HepG2 (cell line): ENCODE data around the gene EVI2B. TPM values are rescaled to one million over a fixed set of nuclear protein-coding genes. Genes with fewer than 3 reads are reported as not detected.

Experiments used
- ATAC-seq: fragments of 200-7000 bp; cut with Tn5 transposase; 3 replicates; pipeline ENCODE4 v1.9.1; 2020; ENCODE audit warnings: mild to moderate bottlenecking, moderate library complexity
- BruUV-seq: library from RNA; stranded (reverse); fragments of 400-500 nt; replicated peaks from 2 replicates; lab custom pipeline; 2021; lab: Mats Ljungman, UMichigan
- CTCF ChIA-PET: fragments of 300-600 bp; formaldehyde crosslinking; extraction: SDS; loops from one replicate; lab custom pipeline; 2021; ENCODE audit warnings: low total read pairs, inconsistent platforms, low intra/inter-chr PET ratio; lab: Yijun Ruan, JAX
- POLR2A ChIA-PET: fragments of 350-600 bp; sonication (Branson Sonifier 250); formaldehyde crosslinking; loops from one replicate; lab custom pipeline; 2020; ENCODE audit warnings: antibody characterized with exemption, inconsistent platforms; lab: Yijun Ruan, JAX
- DNase-seq: peaks from one replicate; pipeline ENCODE4 v3.0.0-alpha.2; 2015; ENCODE audit warnings: low spot score
- FAIRE-seq: peaks from 3 replicates; lab custom pipeline; 2011; peaks lifted over from hg19 to GRCh38; lab: Jason Lieb, UNC
- H2AFZ ChIP-seq: one replicate; pipeline ENCODE4 v1.6.1; 2011; ENCODE audit warnings: low read length, inconsistent platforms
- H3K27ac ChIP-seq: fragments of 300-600 bp; 3 replicates; pipeline ENCODE4 v1.8.0; 2011; ENCODE audit warnings: mixed run types, mild to moderate bottlenecking, mixed read lengths, low read length, inconsistent platforms; ENCODE audit not compliant: insufficient read depth; ENCODE audit errors: extremely low read length
- H3K27me3 ChIP-seq, 2 experiments: fragments of 200-600 bp in 1 of 2; 2 replicates in 1 of 2; 3 replicates in 1 of 2; pipeline versions ENCODE4 v1.6.0 to v1.8.0; 2011; ENCODE audit warnings: low read length in 2 of 2, mild to moderate bottlenecking in 2 of 2, moderate library complexity in 2 of 2, inconsistent platforms in 1 of 2; ENCODE audit not compliant: insufficient read depth in 2 of 2, control insufficient read depth in 1 of 2
- H3K36me3 ChIP-seq, 2 experiments: fragments of 200-600 bp in 1 of 2; replicated peaks in 1 of 2; 2 replicates in 1 of 2; 3 replicates in 1 of 2; pipeline versions ENCODE4 v1.5.1 to v1.8.0; 2011; ENCODE audit warnings: low read length in 2 of 2, inconsistent platforms in 1 of 2; ENCODE audit not compliant: insufficient read depth in 2 of 2, control insufficient read depth in 1 of 2
- H3K4me1 ChIP-seq: 2 replicates; pipeline ENCODE4 v1.5.1; 2012; ENCODE audit warnings: low read length, inconsistent platforms; ENCODE audit not compliant: insufficient read depth
- H3K4me2 ChIP-seq: 2 replicates; pipeline ENCODE4 v1.6.0; 2011; ENCODE audit warnings: low read depth, low read length, inconsistent platforms
- H3K4me3 ChIP-seq, 3 experiments: fragments of 200-600 bp in 1 of 3; sonication (generic), shearing (Covaris generic) in 1 of 3; replicated peaks in 1 of 3; 2 replicates each; pipeline ENCODE4 v1.5.1; 2011 to 2016; ENCODE audit warnings: low read length in 3 of 3, inconsistent platforms in 2 of 3, low read depth in 2 of 3, mild to moderate bottlenecking in 2 of 3, control low read depth in 1 of 3, mixed read lengths in 1 of 3; ENCODE audit not compliant: insufficient read depth in 1 of 3
- H3K79me2 ChIP-seq: one replicate; pipeline ENCODE4 v1.6.1; 2011; ENCODE audit warnings: low read length, inconsistent platforms; ENCODE audit not compliant: insufficient read depth
- H3K9ac ChIP-seq: 2 replicates; pipeline ENCODE4 v1.6.0; 2011; ENCODE audit warnings: mild to moderate bottlenecking, low read depth, low read length, inconsistent platforms; ENCODE audit not compliant: insufficient read depth
- H3K9me3 ChIP-seq: 2 replicates; pipeline ENCODE4 v1.5.1; 2012; ENCODE audit warnings: mild to moderate bottlenecking, low read length
- H4K20me1 ChIP-seq: 2 replicates; pipeline ENCODE4 v1.6.0; 2011; ENCODE audit warnings: inconsistent platforms, mild to moderate bottlenecking, low read length, moderate library complexity; ENCODE audit not compliant: insufficient read depth
- BCL6 ChIP-seq: IDR thresholded peaks from 2 replicates; pipeline ENCODE4 v1.6.1; 2016; ENCODE audit warnings: missing genetic modification reagents, missing compliant biosample characterization
- CHCHD3 ChIP-seq: sonication (generic); formaldehyde crosslinking; IDR thresholded peaks from 2 replicates; pipeline ENCODE4 v1.8.0; 2022; ENCODE audit warnings: mild to moderate bottlenecking, missing genetic modification reagents, moderate library complexity
- JUNB ChIP-seq: sonication (generic); formaldehyde crosslinking; IDR thresholded peaks from 2 replicates; pipeline ENCODE4 v1.8.0; 2022; ENCODE audit warnings: missing genetic modification reagents, mild to moderate bottlenecking, borderline replicate concordance
- KDM1A ChIP-seq: IDR thresholded peaks from 2 replicates; pipeline ENCODE4 v1.6.1; 2016; ENCODE audit warnings: missing compliant biosample characterization
- NKX3-1 ChIP-seq: sonication (generic); formaldehyde crosslinking; IDR thresholded peaks from 2 replicates; pipeline ENCODE4 v1.5.0; 2020; ENCODE audit warnings: missing genetic modification reagents
- PAX8 ChIP-seq: sonication (generic); formaldehyde crosslinking; IDR thresholded peaks from 2 replicates; pipeline ENCODE4 v1.8.0; 2022; ENCODE audit warnings: mild to moderate bottlenecking, missing genetic modification reagents, borderline replicate concordance
- SAP130 ChIP-seq: IDR thresholded peaks from 2 replicates; pipeline ENCODE4 v1.6.1; 2016; ENCODE audit warnings: low read depth
- TCF7 ChIP-seq: sonication (generic); IDR thresholded peaks from 2 replicates; pipeline ENCODE4 v1.6.1; 2016; ENCODE audit warnings: antibody characterized with exemption, low read depth
- ZBTB39 ChIP-seq: sonication (generic); formaldehyde crosslinking; IDR thresholded peaks from 2 replicates; pipeline ENCODE4 v1.5.0; 2020; ENCODE audit warnings: missing genetic modification reagents
- ZFYVE20 ChIP-seq: sonication (generic); formaldehyde crosslinking; IDR thresholded peaks from 2 replicates; pipeline ENCODE4 v1.8.0; 2023; ENCODE audit warnings: low read depth, mild to moderate bottlenecking, moderate library complexity, missing genetic modification reagents, borderline replicate concordance
- ZNF318 ChIP-seq: sonication (generic); formaldehyde crosslinking; IDR thresholded peaks from 2 replicates; pipeline ENCODE4 v1.4.0; 2020; ENCODE audit warnings: mild to moderate bottlenecking, missing genetic modification reagents
- ZNF652 ChIP-seq: IDR thresholded peaks from 2 replicates; pipeline ENCODE4 v1.6.1; 2016; ENCODE audit warnings: low read depth, borderline replicate concordance
- ZNF709 ChIP-seq: sonication (generic); formaldehyde crosslinking; IDR thresholded peaks from 2 replicates; pipeline ENCODE4 v1.5.0; 2020; ENCODE audit warnings: mild to moderate bottlenecking, missing genetic modification reagents
- ZNF83 ChIP-seq: sonication (generic); formaldehyde crosslinking; IDR thresholded peaks from 2 replicates; pipeline ENCODE4 v1.4.0; 2020; ENCODE audit warnings: missing genetic modification reagents, mild to moderate bottlenecking, borderline replicate concordance
- ZSCAN25 ChIP-seq: sonication (generic); formaldehyde crosslinking; IDR thresholded peaks from 2 replicates; pipeline ENCODE4 v1.8.0; 2022; ENCODE audit warnings: mild to moderate bottlenecking, missing genetic modification reagents
- WGBS: methylation state at CpG from one replicate; pipeline ENCODE4 v1.1.6; 2017; ENCODE audit warnings: low lambda C conversion rate; 5-methylcytosine and 5-hydroxymethylcytosine counted together
- in situ Hi-C: cut with HindIII; loops from 2 replicates; pipeline ENCODE4 v1.10.0; 2017; ENCODE audit warnings: low pct_unique_long_range_greater_than_20kb; ENCODE audit not compliant: extremely low pct_ligation_motif_present
- intact Hi-C: fragments of 100-400 bp; cut with micrococcal nuclease; formaldehyde crosslinking; loops from one replicate; pipeline ENCODE4 v1.10.0; 2022; ENCODE audit not compliant: unreplicated experiment
- polyA plus RNA-seq, 8 experiments: library from polyadenylated mRNA; depleted of rRNA in 3 of 8; stranded (reverse) in 7 of 8; unstranded in 1 of 8; fragments of >200 nt; fragmentation: Illumina TruSeq in 4 of 8; extraction: Trizol in 4 of 8; gene quantifications; 2 replicates each; pipeline versions ENCODE4 v1.2.1 to v1.2.3, GENCODE V29; 2011 to 2016; ENCODE audit warnings: low read depth in 4 of 8, missing spikeins in 1 of 8, mixed read lengths in 1 of 8; ENCODE audit not compliant: insufficient read depth in 1 of 8
- total RNA-seq, 5 experiments: library from RNA; depleted of rRNA; stranded (reverse); fragments of >200 nt; fragmentation: Illumina TruSeq; extraction: Trizol; gene quantifications; 2 replicates each; pipeline ENCODE4 v1.2.3, GENCODE V29; 2016; ENCODE audit warnings: low read depth in 1 of 5

EVI2B gene
- total and polyA plus RNA-seq, 2 of the 13 experiments (the other 11 are each of a cell fraction or from before 2014, with no cell fraction given): not detected

DNA sequence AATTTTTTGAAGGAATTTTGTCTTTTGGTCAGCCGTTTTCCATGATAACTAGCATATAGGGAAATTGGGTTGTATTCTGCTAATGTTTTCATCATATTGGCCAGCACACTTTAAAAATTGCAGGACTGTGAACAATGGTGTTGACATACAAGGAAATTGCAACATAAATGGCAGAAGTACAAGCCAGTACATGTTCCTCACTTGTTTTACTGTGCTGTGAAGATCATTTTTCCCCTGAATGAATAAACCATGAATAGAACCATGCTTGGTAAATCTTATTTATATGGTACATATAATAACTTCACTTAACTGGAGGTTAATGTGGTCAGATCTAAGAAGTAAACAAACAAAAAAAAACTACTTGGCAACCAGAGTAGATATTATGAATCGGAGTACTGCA lies 39.6 kb downstream of the EVI2B start (continued):
- TF ChIP-seq ZNF318 (CRISPR knock-in tag) (no peak), PAX8 (CRISPR knock-in tag) (no peak), ZNF83 (CRISPR knock-in tag) (no peak), TCF7 (no peak)

GRCh38 chr17:31273516-31273915 lies 40.3 kb downstream of the EVI2B start:
- Histone ChIP-seq H3K9ac (no peak overlapping the region), H3K9me3 (no peaks in the 10 kb centered on the region), H3K4me3 (no peak overlapping the region), H3K27me3 (no peaks in the 10 kb centered on the region), H4K20me1 (no peaks in the 10 kb centered on the region), H3K4me1 (peaks cover 27% of the 10 kb centered on the region), H3K79me2 (no peaks in the 10 kb centered on the region), H3K4me2 (no peak overlapping the region), H2AFZ (no peak overlapping the region), H3K36me3 (peaks cover 2 to 32% of the 10 kb centered on the region in 2 experiments; a peak in 4 of 5 replicates), H3K27ac (no peak overlapping the region)
- CTCF ChIA-PET: no interaction called here
- FAIRE-seq (no peak), DNase-seq (no peak), ATAC-seq (no peak)
- intact Hi-C loops: loop anchor here (5.0 kb wide), 1 partner anchor 104 kb away; no protein-coding TSS in a partner anchor
- in situ Hi-C loops: no loop called here
- WGBS: 97% methylated on average over 1 of the region's 1 CpG
- no TSS peak for BruUV-seq
- POLR2A ChIA-PET: no interaction called here
- TF ChIP-seq ZNF652 (CRISPR knock-in tag): no peak
- TF ChIP-seq ZFYVE20 (CRISPR knock-in tag): no peak
- TF ChIP-seq CHCHD3 (CRISPR knock-in tag): no peak
- no peak for TF ChIP-seq JUNB (CRISPR knock-in tag)
- no peak for TF ChIP-seq KDM1A (CRISPR knock-in tag)
- TF ChIP-seq NKX3-1 (CRISPR knock-in tag): no peak
- TF ChIP-seq ZBTB39 (CRISPR knock-in tag): no peak
- TF ChIP-seq ZNF709 (CRISPR knock-in tag): no peak
- no peak for TF ChIP-seq BCL6
- no peak for TF ChIP-seq SAP130
- TF ChIP-seq ZSCAN25 (CRISPR knock-in tag): no peak
